Measurements from ENCODE around the gene PSMF1. TPM values are rescaled to one million over a fixed set of nuclear protein-coding genes. Genes with fewer than 3 reads are reported as not detected.

The PSMF1 gene, protein sequence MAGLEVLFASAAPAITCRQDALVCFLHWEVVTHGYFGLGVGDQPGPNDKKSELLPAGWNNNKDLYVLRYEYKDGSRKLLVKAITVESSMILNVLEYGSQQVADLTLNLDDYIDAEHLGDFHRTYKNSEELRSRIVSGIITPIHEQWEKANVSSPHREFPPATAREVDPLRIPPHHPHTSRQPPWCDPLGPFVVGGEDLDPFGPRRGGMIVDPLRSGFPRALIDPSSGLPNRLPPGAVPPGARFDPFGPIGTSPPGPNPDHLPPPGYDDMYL
- total RNA-seq, result 100 to 1,000 TPM; 138 to 143 TPM

DNA sequence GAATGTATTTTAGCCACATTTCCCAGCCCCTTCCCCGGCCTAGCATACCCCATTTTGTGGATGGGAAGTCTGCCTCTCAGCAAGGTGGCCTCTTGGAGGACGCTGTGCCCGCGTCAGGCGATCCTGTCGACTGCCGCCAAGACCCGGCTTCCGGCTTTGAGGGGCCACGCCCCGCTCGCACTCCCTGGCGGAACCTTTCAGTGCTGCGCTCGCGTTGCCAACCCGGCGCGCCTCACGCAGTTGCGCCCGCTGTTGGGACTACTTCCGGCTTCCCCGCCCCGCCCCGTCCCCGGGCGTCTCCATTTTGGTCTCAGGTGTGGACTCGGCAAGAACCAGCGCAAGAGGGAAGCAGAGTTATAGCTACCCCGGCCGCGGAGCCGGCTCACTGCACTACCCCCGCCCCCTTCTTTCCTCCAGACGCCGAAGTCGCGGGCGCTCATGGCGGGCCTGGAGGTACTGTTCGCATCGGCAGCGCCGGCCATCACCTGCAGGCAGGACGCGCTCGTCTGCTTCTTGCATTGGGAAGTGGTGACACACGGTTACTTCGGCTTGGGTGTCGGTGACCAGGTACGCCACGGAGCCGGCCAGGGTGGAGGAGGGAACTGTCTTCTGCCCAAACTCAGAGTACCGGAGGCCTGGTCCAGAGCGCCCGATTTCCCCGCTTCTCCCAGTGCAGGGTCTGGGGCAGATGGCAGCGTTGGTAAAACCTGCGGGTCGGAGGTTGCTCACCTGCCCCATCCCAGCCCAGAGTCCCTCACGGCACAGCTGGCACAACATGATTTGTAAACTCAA is at the start of gene PSMF1:
PSMF1 (plus strand) TSS at position 267 of the 792 bp plus-strand sequence; CDS start at position 439, 172 bp downstream.
- CTCF ChIA-PET, result interaction anchor here (0.6 to 1.9 kb wide), 2 partner anchors 10 to 22 kb away, joined by 3 to 10 read pairs; no protein-coding TSS in a partner anchor
- H3K9me3 Mint-ChIP-seq, result no peaks in the 10 kb centered on the region
- intact Hi-C loops (cut with micrococcal nuclease), result loop anchor here (1.0 to 2.0 kb wide), 10 partner anchors 32 to 820 kb away; partner anchors contain the start of genes FAM110A, FKBP1A, RAD21L1 and SNPH
- peaks cover 17% of the 10 kb centered on the region for H3K36me3 Mint-ChIP-seq (ENCODE audit: low read depth)
- H3K4me3 Mint-ChIP-seq, result peak within 1 kb of the TSS; percentile 88
- H3K27me3 Mint-ChIP-seq (ENCODE audit: low read depth), result no peaks in the 10 kb centered on the region
- DNase-seq, result peak; percentile 96
- peaks cover 52% of the 10 kb centered on the region for H3K4me1 Mint-ChIP-seq (ENCODE audit: low read depth)
- peak within 1 kb of the TSS; percentile 88 for H3K27ac Mint-ChIP-seq

DNA sequence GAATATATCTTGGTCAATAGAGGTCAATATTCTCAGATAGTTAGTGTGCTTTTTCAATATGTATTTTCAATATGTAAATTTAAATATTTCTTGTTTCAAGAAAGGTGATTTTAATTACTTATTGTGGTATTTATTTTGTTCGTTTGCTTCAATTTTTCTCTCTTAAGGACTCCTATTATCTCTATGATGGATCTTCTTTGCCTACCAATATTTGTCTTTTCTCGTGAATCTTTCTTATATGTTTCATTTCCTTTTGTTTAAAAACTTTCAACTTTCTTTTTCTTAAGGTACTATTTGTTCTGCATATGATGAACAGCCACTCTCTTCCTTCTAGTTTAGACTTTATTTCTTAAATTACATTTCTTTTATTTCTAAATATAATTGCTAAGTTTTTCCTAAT is 46.1 kb upstream of the PSMF1 start:
- Mint-ChIP-seq H3K27ac (no peak overlapping the region), H3K9me3 (peaks cover 8% of the 10 kb centered on the region), H3K27me3 (ENCODE audit: low read depth) (peaks cover 3% of the 10 kb centered on the region), H3K36me3 (ENCODE audit: low read depth) (peaks cover 3% of the 10 kb centered on the region), H3K4me3 (no peak overlapping the region), H3K4me1 (ENCODE audit: low read depth) (no peaks in the 10 kb centered on the region)
- DNase-seq, result no peak
- intact Hi-C loops (cut with micrococcal nuclease), result no loop called here
- CTCF ChIA-PET, result no interaction called here

DNA sequence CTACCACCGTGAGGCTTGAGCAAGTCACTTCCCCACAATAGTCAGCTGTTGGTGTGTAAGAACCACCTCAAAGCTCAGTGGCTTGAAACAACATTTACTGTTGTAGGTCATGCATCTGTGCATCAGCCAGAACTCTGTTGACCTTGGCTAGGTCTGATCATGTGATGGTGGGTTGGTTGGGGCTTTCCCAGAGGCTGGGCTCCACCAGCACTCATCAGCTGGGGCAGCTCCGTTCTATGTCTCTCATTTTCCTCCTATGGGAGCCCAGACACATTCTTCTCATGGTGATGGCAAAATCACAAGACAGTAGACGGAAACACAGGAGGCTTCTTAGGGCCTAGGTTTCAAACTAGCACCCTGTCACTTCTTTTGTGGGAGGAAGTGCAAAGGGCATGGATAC is 42.8 kb upstream of the PSMF1 start:
- no peak for DNase-seq
- no peaks in the 10 kb centered on the region for H3K36me3 Mint-ChIP-seq (ENCODE audit: low read depth)
- intact Hi-C loops (cut with micrococcal nuclease), result no loop called here
- H3K27ac Mint-ChIP-seq, result no peak overlapping the region
- no peaks in the 10 kb centered on the region for H3K4me1 Mint-ChIP-seq (ENCODE audit: low read depth)
- CTCF ChIA-PET, result interaction anchor here (0.7 kb wide), 1 partner anchor 241 kb away, joined by 3 read pairs; no protein-coding TSS in a partner anchor
- H3K4me3 Mint-ChIP-seq, result no peak overlapping the region
- H3K9me3 Mint-ChIP-seq, result no peaks in the 10 kb centered on the region
- H3K27me3 Mint-ChIP-seq (ENCODE audit: low read depth), result no peaks in the 10 kb centered on the region

DNA sequence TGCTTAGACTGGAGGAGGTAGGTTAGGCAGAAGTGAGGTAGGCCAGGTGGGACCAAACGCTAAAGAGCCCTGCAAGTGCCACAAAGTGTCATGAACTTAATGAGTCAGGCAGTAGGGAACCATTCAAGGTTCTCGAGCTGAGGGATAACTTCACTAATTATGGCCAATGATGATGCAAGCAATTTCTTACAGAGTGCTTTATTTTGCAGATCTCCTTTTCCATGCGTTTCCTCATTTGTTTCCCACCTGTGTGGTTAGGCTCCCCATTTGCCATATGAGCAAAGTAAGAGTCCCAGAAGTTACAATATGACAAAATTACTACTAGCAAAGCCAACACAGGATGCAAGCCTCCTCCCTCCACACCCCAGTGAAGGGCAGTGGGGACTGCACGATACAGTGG is 36.5 kb upstream of the PSMF1 start:
- CTCF ChIA-PET, result interaction anchor here (1.7 kb wide), 1 partner anchor 125 kb away, joined by 3 read pairs; no protein-coding TSS in a partner anchor
- intact Hi-C loops (cut with micrococcal nuclease), result no loop called here
- peaks cover 3% of the 10 kb centered on the region for H3K36me3 Mint-ChIP-seq (ENCODE audit: low read depth)

DNA sequence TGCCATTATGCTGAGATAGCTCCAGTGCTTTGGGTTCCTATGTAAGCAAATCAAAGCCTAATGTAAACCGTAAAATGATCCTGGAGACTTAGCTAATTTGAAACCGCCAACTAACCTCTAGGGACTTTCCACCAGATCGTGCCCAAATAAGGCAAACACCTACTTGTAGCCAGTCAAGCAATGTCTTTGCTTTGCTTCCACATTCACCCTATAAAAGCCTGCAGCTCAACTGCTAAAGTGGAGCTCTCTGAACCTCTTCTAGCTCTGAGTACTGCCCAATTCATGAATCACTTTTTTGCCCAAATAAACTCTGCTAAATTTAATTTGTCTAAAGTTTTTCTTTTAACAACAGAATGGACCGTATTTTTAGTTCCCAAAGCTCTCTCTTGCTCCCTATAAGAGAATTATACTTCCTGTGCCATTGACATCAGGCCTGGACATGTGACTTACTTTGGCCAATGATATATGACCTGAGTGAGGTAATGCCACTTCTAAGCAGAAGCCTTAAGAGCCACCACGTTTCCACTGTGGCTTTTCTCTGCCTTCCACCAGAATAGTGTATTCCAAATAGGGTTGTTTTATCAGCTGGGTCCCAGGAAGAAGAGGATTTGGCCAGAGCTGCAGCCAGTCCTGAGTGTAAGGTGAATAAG is 34.8 kb upstream of the PSMF1 start:
- intact Hi-C loops (cut with micrococcal nuclease), result no loop called here
- Mint-ChIP-seq H3K9me3 (peaks cover 12% of the 10 kb centered on the region), H3K4me3 (no peak overlapping the region), H3K36me3 (ENCODE audit: low read depth) (peaks cover 3% of the 10 kb centered on the region), H3K27me3 (ENCODE audit: low read depth) (no peaks in the 10 kb centered on the region), H3K27ac (no peak overlapping the region), H3K4me1 (ENCODE audit: low read depth) (peaks cover 32% of the 10 kb centered on the region)
- DNase-seq, result no peak
- CTCF ChIA-PET, result interaction anchor here (1.7 kb wide), 1 partner anchor 127 kb away, joined by 3 read pairs; no protein-coding TSS in a partner anchor

More for the DNA sequence above, 36.5 kb upstream of the PSMF1 start:
- Mint-ChIP-seq H3K27ac (no peak overlapping the region), H3K9me3 (peaks cover 12% of the 10 kb centered on the region), H3K4me1 (ENCODE audit: low read depth) (peaks cover 21% of the 10 kb centered on the region), H3K4me3 (no peak overlapping the region), H3K27me3 (ENCODE audit: low read depth) (no peaks in the 10 kb centered on the region)
- no peak for DNase-seq

DNA sequence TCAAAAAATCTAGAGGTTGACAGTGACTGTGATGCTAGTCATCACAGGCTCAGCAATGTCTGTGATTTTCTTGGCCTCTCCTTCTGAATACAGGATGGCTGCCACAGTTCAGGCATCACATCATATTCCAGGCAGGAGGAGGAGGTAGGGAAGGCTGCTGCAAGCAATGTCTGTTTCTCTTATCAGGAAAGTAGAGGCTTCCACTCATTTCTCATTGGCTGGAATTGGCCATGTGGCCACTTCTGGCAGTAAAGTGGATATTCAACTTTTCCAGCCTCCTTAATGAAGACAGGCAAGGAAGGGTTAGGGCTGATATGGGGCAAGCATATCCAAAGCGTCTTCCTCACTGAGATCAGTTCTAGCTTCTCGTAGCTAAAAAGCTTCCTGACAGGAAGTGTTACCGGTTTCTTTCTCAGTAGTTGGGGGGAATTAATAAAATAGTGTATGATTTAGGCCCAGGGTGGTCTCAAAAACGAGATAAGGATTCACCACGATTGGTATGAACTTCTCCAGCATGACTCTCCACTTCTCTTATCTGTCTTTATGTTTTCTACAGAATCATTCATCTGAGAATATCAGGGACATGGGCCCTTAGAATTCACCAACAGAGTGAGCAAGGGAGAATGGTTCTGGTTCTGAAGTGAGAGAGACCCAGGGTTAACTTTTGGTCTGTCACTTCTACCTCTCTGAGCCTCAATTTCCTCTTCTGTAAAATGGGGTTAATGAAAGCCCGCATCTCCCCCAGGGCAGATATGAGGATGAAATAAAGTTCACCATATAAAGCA is 32.7 kb upstream of the PSMF1 start:
- H3K27ac Mint-ChIP-seq, result peak overlapping the region; percentile 13
- peaks cover 32% of the 10 kb centered on the region for H3K4me1 Mint-ChIP-seq (ENCODE audit: low read depth)
- H3K36me3 Mint-ChIP-seq (ENCODE audit: low read depth), result peaks cover 5% of the 10 kb centered on the region
- H3K9me3 Mint-ChIP-seq, result peaks cover 19% of the 10 kb centered on the region
- no peaks in the 10 kb centered on the region for H3K27me3 Mint-ChIP-seq (ENCODE audit: low read depth)
- no peak overlapping the region for H3K4me3 Mint-ChIP-seq
- intact Hi-C loops (cut with micrococcal nuclease), result loop anchor here (1.0 kb wide), 2 partner anchors 33 to 240 kb away; partner anchors contain the start of gene PSMF1
- no peak for DNase-seq
- CTCF ChIA-PET, result no interaction called here

DNA sequence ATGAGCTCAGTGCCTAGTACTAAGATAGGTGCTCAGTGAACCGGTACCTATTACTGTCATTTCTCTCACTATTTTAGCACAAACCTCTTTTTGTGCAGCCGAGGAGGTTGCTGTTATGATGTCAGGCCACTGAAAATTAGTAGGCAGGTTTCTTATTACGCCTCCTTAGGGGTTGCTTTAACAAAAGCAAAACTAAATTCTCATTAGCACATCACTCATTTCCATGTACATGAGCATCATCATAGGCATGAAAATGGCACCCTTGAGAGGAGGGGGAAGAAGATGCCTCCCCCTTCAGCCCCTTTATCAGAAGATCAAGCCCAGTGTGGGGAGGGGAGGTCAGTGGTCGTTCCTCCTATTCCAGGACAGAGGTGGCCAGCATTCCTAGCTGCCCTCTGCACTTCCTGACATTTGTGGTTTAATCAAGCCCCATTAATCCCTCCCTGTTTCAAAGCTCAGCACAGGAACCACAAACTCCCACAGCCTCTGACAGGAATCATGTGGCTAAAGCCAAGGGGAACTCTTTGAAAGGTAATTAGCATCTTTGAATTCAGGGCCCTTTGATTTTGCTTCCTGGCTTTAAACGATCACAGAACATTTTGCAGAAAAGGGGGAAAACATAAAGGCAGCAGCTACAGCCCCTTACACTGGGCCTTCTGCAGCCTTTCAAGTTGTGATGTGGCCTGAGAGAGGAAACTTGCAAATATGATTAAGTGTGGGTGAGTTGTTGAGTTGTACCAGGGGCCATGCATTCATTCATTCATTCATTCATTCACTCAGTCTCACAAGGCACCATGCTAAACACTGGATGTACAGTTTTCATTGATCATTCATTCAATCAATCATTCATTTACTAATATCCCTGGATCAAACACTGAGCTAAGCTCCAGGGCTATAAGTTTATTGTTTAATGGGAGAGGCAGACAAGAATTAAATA is 31.9 kb upstream of the PSMF1 start:
- peak overlapping the region; percentile 87 for H3K27ac Mint-ChIP-seq
- peaks cover 32% of the 10 kb centered on the region for H3K4me1 Mint-ChIP-seq (ENCODE audit: low read depth)
- H3K4me3 Mint-ChIP-seq, result no peak overlapping the region
- H3K9me3 Mint-ChIP-seq, result peaks cover 25% of the 10 kb centered on the region
- CTCF ChIA-PET, result interaction anchor here (1.1 kb wide), 1 partner anchor 22 kb away, joined by 3 read pairs; no protein-coding TSS in a partner anchor
- no peaks in the 10 kb centered on the region for H3K27me3 Mint-ChIP-seq (ENCODE audit: low read depth)
- intact Hi-C loops (cut with micrococcal nuclease), result loop anchor here (1.0 kb wide), 2 partner anchors 32 to 239 kb away; partner anchors contain the start of gene PSMF1
- DNase-seq, result peak; percentile 51
- peaks cover 9% of the 10 kb centered on the region for H3K36me3 Mint-ChIP-seq (ENCODE audit: low read depth)

DNA sequence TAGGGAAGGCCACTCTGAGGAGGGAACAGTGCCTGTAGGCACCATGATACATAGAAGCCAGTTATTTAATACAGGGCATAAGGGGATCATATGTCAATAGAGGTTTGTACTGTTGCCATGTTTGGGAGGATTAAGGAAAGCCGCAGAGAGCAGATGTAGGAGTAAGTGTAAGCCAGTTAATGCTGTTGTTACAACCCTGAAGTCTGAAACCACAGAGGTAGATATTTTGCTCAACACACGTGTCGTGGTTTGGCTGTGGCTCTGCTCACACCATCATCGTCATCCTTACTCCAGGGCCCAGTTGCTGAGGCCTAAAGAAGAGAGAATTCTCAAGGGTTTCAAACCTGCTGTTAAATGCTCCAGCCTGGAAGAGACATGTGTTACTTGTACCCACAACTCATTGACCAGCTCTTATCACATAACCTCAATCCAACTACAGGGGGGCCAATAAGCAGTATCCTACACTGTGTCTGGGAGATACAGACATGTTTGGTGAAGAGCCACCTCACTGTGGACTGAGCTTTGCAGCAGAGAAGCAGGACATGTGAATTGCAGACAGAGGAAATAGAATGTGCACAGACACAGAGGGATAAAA is 31.0 kb upstream of the PSMF1 start:
- H3K4me1 Mint-ChIP-seq (ENCODE audit: low read depth), result peaks cover 32% of the 10 kb centered on the region
- peak; percentile 47 for DNase-seq
- peaks cover 30% of the 10 kb centered on the region for H3K9me3 Mint-ChIP-seq
- H3K27me3 Mint-ChIP-seq (ENCODE audit: low read depth), result no peaks in the 10 kb centered on the region
- CTCF ChIA-PET, result interaction anchor here (0.6 to 1.1 kb wide), 2 partner anchors 21 to 116 kb away, joined by 3 to 4 read pairs; partner anchors contain the start of gene C20orf202
- H3K4me3 Mint-ChIP-seq, result no peak overlapping the region
- H3K27ac Mint-ChIP-seq, result peak overlapping the region; percentile 87
- peaks cover 13% of the 10 kb centered on the region for H3K36me3 Mint-ChIP-seq (ENCODE audit: low read depth)
- intact Hi-C loops (cut with micrococcal nuclease), result no loop called here

DNA sequence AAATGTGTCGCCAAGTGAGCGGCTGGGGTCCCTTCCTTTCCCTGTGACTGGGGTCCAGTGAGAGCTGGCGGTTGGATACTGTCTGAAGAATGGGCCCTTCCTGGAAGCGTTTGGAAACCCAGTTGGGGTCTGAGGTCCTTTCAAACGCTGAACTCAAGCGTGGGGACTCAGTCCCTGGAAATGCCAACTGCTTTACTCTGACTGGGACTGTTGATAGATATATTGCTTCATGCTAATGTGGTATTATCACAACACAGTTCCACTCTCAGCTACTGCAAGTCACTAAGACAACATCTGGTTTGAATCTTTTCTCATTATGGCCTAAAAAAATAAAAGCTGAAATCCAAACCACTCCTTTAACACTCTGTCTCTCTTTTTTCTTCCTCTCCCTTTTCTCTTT is 23.7 kb upstream of the PSMF1 start:
- peaks cover 12% of the 10 kb centered on the region for H3K36me3 Mint-ChIP-seq (ENCODE audit: low read depth)
- CTCF ChIA-PET, result no interaction called here
- H3K9me3 Mint-ChIP-seq, result peaks cover 22% of the 10 kb centered on the region
- no peaks in the 10 kb centered on the region for H3K27me3 Mint-ChIP-seq (ENCODE audit: low read depth)
- intact Hi-C loops (cut with micrococcal nuclease), result no loop called here
- no peaks in the 10 kb centered on the region for H3K4me1 Mint-ChIP-seq (ENCODE audit: low read depth)
- DNase-seq, result no peak
- no peak overlapping the region for H3K4me3 Mint-ChIP-seq
- no peak overlapping the region for H3K27ac Mint-ChIP-seq

DNA sequence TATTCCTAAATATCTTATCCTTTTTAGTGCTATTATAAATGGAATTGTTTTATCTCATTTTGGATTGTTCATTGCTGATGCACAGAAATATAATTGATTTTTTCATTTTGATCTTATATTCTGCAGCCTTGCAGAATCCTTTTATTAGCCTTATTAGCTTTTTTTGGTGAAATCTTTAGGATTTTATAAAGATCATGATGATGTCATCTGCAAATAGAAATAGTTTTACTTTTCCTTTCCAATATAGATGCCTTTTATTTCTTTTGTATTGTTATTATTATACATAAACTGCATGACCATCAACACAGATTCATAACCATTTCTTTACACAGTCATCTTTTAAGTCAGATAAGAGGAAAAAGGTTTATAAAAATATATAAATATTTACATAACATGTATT is 16.9 kb upstream of the PSMF1 start:
- H3K9me3 Mint-ChIP-seq, result peaks cover 12% of the 10 kb centered on the region
- CTCF ChIA-PET, result interaction anchor here (0.6 kb wide), 1 partner anchor 117 kb away, joined by 4 read pairs; no protein-coding TSS in a partner anchor
- no peak for DNase-seq
- H3K36me3 Mint-ChIP-seq (ENCODE audit: low read depth), result no peaks in the 10 kb centered on the region
- H3K27me3 Mint-ChIP-seq (ENCODE audit: low read depth), result no peaks in the 10 kb centered on the region
- no peaks in the 10 kb centered on the region for H3K4me1 Mint-ChIP-seq (ENCODE audit: low read depth)
- intact Hi-C loops (cut with micrococcal nuclease), result no loop called here
- no peak overlapping the region for H3K27ac Mint-ChIP-seq
- H3K4me3 Mint-ChIP-seq, result no peak overlapping the region
